Muscle of leg (tissue), 11 donors: Measurements from ENCODE around the gene NGRN. TPM values are rescaled to one million over a fixed set of nuclear protein-coding genes. Genes with fewer than 3 reads are reported as not detected.
"Not testable (repeated sequence)": the region's sequence is repeated elsewhere in the genome, so short reads cannot be mapped to it uniquely, and the experiment has no call there.

Source experiments
- DNase-seq: peaks from one replicate; pipeline ENCODE4 v3.0.0; 2013
- H3K27ac ChIP-seq: one replicate; pipeline ENCODE4 v1.5.1; 2013; ENCODE audit warnings: mild to moderate bottlenecking, low read length, control low read depth
- H3K27me3 ChIP-seq: one replicate; pipeline ENCODE4 v1.6.1; 2013; ENCODE audit warnings: low read length; ENCODE audit not compliant: control insufficient read depth, insufficient read depth
- H3K36me3 ChIP-seq: one replicate; pipeline ENCODE4 v1.6.1; 2013; ENCODE audit warnings: low read length; ENCODE audit not compliant: control insufficient read depth, insufficient read depth
- H3K4me1 ChIP-seq: one replicate; pipeline ENCODE4 v1.6.1; 2013; ENCODE audit warnings: low read length; ENCODE audit not compliant: control insufficient read depth, insufficient read depth
- H3K4me3 ChIP-seq: one replicate; pipeline ENCODE4 v1.5.1; 2013; ENCODE audit warnings: low read length, control low read depth
- H3K9me3 ChIP-seq: replicated peaks from 2 replicates; pipeline ENCODE4 v1.6.1; 2013; ENCODE audit warnings: low read depth, low read length; ENCODE audit not compliant: control insufficient read depth
- WGBS: methylation state at CpG from one replicate; pipeline ENCODE4 v1.1.5; 2013; ENCODE audit warnings: missing lambda C conversion rate; ENCODE audit not compliant: insufficient coverage; 5-methylcytosine and 5-hydroxymethylcytosine counted together
- polyA plus RNA-seq, 8 donors: library from polyadenylated mRNA; unstranded; fragments of 120-200 nt; gene quantifications; one replicate each; pipeline versions ENCODE4 v1.2.1 to v1.2.3, GENCODE V29; 2013; ENCODE audit warnings: inconsistent platforms in 1 of 8, low replicate concordance in 1 of 8; ENCODE audit not compliant: insufficient read length in 8 of 8, insufficient read depth in 1 of 8
- total RNA-seq: library from RNA; stranded (reverse); fragments of 120-200 nt; gene quantifications from one replicate; pipeline ENCODE4 v1.2.4, GENCODE V29; 2013

The NGRN gene
- total and polyA plus RNA-seq, 9 donors = 102 to 110 (median 104) TPM

DNA sequence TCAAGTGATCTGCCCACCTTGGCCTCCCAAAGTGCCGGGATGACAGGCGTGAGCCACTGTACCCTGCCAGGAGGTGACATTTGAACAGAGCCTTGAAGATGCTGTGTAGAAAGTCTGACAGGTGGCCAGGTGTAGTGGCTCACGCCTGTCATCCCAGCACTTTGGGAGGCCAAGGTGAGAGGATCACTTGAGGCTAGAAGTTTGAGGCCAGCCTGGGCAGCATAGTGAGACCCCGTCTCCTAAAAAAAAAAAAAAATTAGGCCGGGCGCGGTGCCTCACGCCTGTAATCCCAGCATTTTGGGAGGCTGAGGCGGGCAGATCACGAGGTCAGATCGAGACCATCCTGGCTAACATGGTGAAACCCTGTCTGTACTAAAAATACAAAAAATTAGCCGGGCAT lies 13.0 kb downstream of the NGRN start:
- H3K27me3 ChIP-seq, H3K4me1 ChIP-seq, H3K27ac ChIP-seq, H3K9me3 ChIP-seq, DNase-seq, H3K4me3 ChIP-seq: not testable (repeated sequence)
- WGBS = 100% methylated on average over 6 of the region's 12 CpGs
- peaks cover 12% of the 10 kb centered on the region for H3K36me3 ChIP-seq

GRCh38 chr15:90280743-90281142 lies 15.3 kb downstream of the NGRN start:
- DNase-seq, H3K4me1 ChIP-seq, H3K27ac ChIP-seq, H3K9me3 ChIP-seq, H3K36me3 ChIP-seq, H3K27me3 ChIP-seq, H3K4me3 ChIP-seq: not testable (repeated sequence)
- 64% methylated on average over 2 of the region's 5 CpGs for WGBS

DNA sequence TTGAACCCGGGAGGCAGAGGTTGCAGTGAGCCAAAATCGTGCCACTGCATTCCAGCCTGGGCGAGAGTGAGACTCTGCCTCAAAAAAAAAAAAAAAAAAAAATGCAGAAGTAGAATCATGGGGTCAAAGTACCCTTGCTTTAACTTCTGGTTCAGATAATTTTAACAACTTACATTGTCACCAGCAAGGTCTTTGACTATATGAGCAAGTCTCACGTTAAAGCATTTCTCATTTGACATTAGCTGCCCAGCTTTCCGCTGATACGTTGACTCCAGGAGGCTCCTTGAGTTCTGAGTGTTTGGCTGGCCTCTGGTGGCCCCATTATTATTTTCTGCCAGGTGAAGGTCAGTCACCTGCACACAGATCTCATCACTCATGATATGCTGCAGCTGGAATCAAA lies 16.2 kb downstream of the NGRN start:
- H3K27me3 ChIP-seq, H3K4me3 ChIP-seq, H3K9me3 ChIP-seq, H3K36me3 ChIP-seq, H3K4me1 ChIP-seq, H3K27ac ChIP-seq, DNase-seq: not testable (repeated sequence)
- WGBS = 49% methylated on average over 3 of the region's 6 CpGs

- no peaks in the 10 kb centered on the region for H3K9me3 ChIP-seq
- no peaks in the 10 kb centered on the region for H3K36me3 ChIP-seq
- H3K27me3 ChIP-seq = no peaks in the 10 kb centered on the region
- peak overlapping the region; percentile 4 for H3K27ac ChIP-seq
- DNase-seq = peak; percentile 59
- peaks cover 7% of the 10 kb centered on the region for H3K4me1 ChIP-seq
- no peak overlapping the region for H3K4me3 ChIP-seq
Observed at GRCh38 chr15:90286678-90287077, 21.2 kb downstream of the NGRN start.

GRCh38 chr15:90287101-90287500 lies 21.6 kb downstream of the NGRN start:
- DNase-seq = no peak
- H3K4me3 ChIP-seq = no peak overlapping the region
- peaks cover 7% of the 10 kb centered on the region for H3K4me1 ChIP-seq
- WGBS = 60% methylated on average over 1 of the region's 5 CpGs
- H3K27me3 ChIP-seq = no peaks in the 10 kb centered on the region
- no peaks in the 10 kb centered on the region for H3K36me3 ChIP-seq
- H3K9me3 ChIP-seq = no peaks in the 10 kb centered on the region
- peak overlapping the region; percentile 37 for H3K27ac ChIP-seq

- no peaks in the 10 kb centered on the region for H3K36me3 ChIP-seq
- H3K4me1 ChIP-seq = peaks cover 7% of the 10 kb centered on the region
- no peaks in the 10 kb centered on the region for H3K27me3 ChIP-seq
- no peak overlapping the region for H3K4me3 ChIP-seq
- no peaks in the 10 kb centered on the region for H3K9me3 ChIP-seq
- 60% methylated on average over 2 of the region's 6 CpGs for WGBS
- DNase-seq = peak; percentile 60
- H3K27ac ChIP-seq = no peak overlapping the region
Observed at GRCh38 chr15:90287946-90288345, 22.5 kb downstream of the NGRN start.

DNA sequence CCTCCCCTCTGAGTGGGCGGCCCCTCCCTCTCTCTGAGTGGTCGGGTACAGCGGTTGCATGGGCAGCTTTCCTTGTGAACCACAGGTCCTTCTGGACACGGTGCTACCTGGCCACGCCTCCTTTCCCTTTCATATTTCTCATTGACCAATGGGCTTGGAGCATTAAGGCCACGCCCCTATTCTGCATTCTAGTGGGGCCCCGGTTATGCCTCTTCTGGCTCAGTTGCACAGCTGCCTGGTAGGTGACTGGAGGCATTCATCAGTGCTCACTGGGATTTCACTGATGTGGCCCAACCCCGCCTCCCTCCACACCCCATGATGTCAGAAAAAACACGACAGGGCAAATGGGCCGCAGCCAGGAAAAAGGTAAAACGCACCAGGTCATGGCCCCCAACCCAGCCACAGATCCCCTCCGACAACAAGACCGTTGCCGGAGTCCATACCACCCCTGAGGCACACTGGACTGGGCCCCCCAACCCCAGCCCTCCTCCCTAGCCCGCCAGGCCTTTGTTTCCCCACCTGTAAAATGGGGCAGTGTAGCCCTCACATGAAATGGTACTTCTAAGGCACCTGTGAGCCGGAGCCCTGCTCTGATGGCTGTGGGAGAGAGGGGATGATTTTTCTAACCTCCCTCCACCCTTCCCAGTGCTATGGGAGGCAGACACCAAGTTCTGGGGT lies 26.3 kb downstream of the NGRN start:
- Histone ChIP-seq H3K4me1 (peaks cover 3% of the 10 kb centered on the region), H3K4me3 (no peak overlapping the region), H3K36me3 (no peaks in the 10 kb centered on the region), H3K9me3 (no peaks in the 10 kb centered on the region), H3K27ac (no peak overlapping the region), H3K27me3 (no peaks in the 10 kb centered on the region)
- WGBS = 82% methylated on average over 13 of the region's 16 CpGs
- no peak for DNase-seq

- H3K9me3 ChIP-seq, H3K4me3 ChIP-seq, H3K4me1 ChIP-seq, H3K27me3 ChIP-seq, H3K36me3 ChIP-seq, H3K27ac ChIP-seq, DNase-seq: not testable (repeated sequence)
- 39% methylated on average over 9 of the region's 13 CpGs for WGBS
Observed at GRCh38 chr15:90293040-90293810, 27.8 kb downstream of the NGRN start.

- no peaks in the 10 kb centered on the region for H3K27me3 ChIP-seq
- no peak overlapping the region for H3K27ac ChIP-seq
- no peaks in the 10 kb centered on the region for H3K4me1 ChIP-seq
- no peak overlapping the region for H3K4me3 ChIP-seq
- H3K9me3 ChIP-seq = no peaks in the 10 kb centered on the region
- H3K36me3 ChIP-seq = no peaks in the 10 kb centered on the region
- DNase-seq = no peak
- WGBS = 60% methylated on average over 4 of the region's 6 CpGs
Observed at GRCh38 chr15:90294159-90294558, 28.7 kb downstream of the NGRN start.

GRCh38 chr15:90294601-90295269 lies 29.3 kb downstream of the NGRN start:
- Histone ChIP-seq H3K9me3 (no peaks in the 10 kb centered on the region), H3K4me1 (no peaks in the 10 kb centered on the region), H3K36me3 (no peaks in the 10 kb centered on the region), H3K4me3 (no peak overlapping the region), H3K27ac (no peak overlapping the region), H3K27me3 (no peaks in the 10 kb centered on the region)
- WGBS = 62% methylated on average over 13 of the region's 16 CpGs
- DNase-seq = no peak
